Measurements from ENCODE around the gene APLF. TPM values are rescaled to one million over a fixed set of nuclear protein-coding genes. Genes with fewer than 3 reads are reported as not detected.

Gene APLF
- total and polyA plus RNA-seq, 4 donors: 0.18 to 3.8 (median 1.0) TPM

- TF ChIP-seq REST (IDR thresholded peaks at IDR 0.05) (no peak), HNF4G (IDR thresholded peaks at IDR 0.05) (no peak)
Observed at GRCh38 chr2:68537011-68537410, 69.6 kb downstream of the APLF start (continued).

- H3K4me3 ChIP-seq (ENCODE audit: low read depth in 1 of 3, low read length in 3 of 3): no peak overlapping the region
- H3K9ac ChIP-seq (ENCODE audit: low read depth in 1 of 2, low read length in 2 of 2): no peak overlapping the region
- TF ChIP-seq HNF4A (conservative IDR thresholded peaks at IDR 0.05): no peak
- no peak for TF ChIP-seq ZBTB33 (IDR thresholded peaks at IDR 0.05)
- no peak for TF ChIP-seq FOXA2 (IDR thresholded peaks at IDR 0.05)
- no peak for TF ChIP-seq HNF4G (IDR thresholded peaks at IDR 0.05)
- TF ChIP-seq NR2F2 (IDR thresholded peaks at IDR 0.05): no peak
- no peak for TF ChIP-seq ATF3 (IDR thresholded peaks at IDR 0.05)
- no peak for TF ChIP-seq TAF1 (conservative IDR thresholded peaks at IDR 0.05)
- TF ChIP-seq SP1 (IDR thresholded peaks at IDR 0.05): no peak
- TF ChIP-seq MAX (IDR thresholded peaks at IDR 0.05): no peak
- no peak for TF ChIP-seq FOXA1 (IDR thresholded peaks at IDR 0.05)
- TF ChIP-seq RAD21 (IDR thresholded peaks at IDR 0.05): no peak
- TF ChIP-seq RXRA (IDR thresholded peaks at IDR 0.05): no peak
- no peak for TF ChIP-seq CTCF (IDR thresholded peaks at IDR 0.05; ENCODE audit: low read depth, low read length, missing input control)
- H3K27me3 ChIP-seq (ENCODE audit: control insufficient read depth in 4 of 4, insufficient read depth in 4 of 4, low read length in 3 of 4): no peaks in the 10 kb centered on the region
- H3K9me3 ChIP-seq (ENCODE audit: control insufficient read depth in 4 of 4, low read length in 3 of 4): no peaks in the 10 kb centered on the region
- H3K36me3 ChIP-seq (ENCODE audit: control insufficient read depth in 4 of 4, insufficient read depth in 3 of 4, low read depth in 1 of 4, low read length in 3 of 4): peaks cover 0 to 4% (median 0%) of the 10 kb centered on the region in 4 donors
- DNase-seq (ENCODE audit: low spot score): no peak
- 91% methylated on average over 2 of the region's 2 CpGs for WGBS
- no peak overlapping the region for H3K27ac ChIP-seq (ENCODE audit: low read depth in 1 of 2, low read length in 2 of 2)
- no peaks in the 10 kb centered on the region for H3K4me1 ChIP-seq (ENCODE audit: control insufficient read depth in 4 of 4, insufficient read depth in 4 of 4, low read length in 3 of 4)
Observed at GRCh38 chr2:68537809-68538208, 70.4 kb downstream of the APLF start.

- DNase-seq (ENCODE audit: low spot score): no peak
- Histone ChIP-seq H3K36me3 (ENCODE audit: control insufficient read depth in 4 of 4, insufficient read depth in 3 of 4, low read depth in 1 of 4, low read length in 3 of 4) (peaks cover 0 to 3% (median 0%) of the 10 kb centered on the region in 4 donors), H3K9ac (ENCODE audit: low read depth in 1 of 2, low read length in 2 of 2) (no peak overlapping the region), H3K27me3 (ENCODE audit: control insufficient read depth in 4 of 4, insufficient read depth in 4 of 4, low read length in 3 of 4) (no peaks in the 10 kb centered on the region), H3K4me1 (ENCODE audit: control insufficient read depth in 4 of 4, insufficient read depth in 4 of 4, low read length in 3 of 4) (no peaks in the 10 kb centered on the region), H3K4me3 (ENCODE audit: low read depth in 1 of 3, low read length in 3 of 3) (no peak overlapping the region), H3K27ac (ENCODE audit: low read depth in 1 of 2, low read length in 2 of 2) (no peak overlapping the region), H3K9me3 (ENCODE audit: control insufficient read depth in 4 of 4, low read length in 3 of 4) (no peaks in the 10 kb centered on the region)
- 95% methylated on average over 2 of the region's 2 CpGs for WGBS
- TF ChIP-seq EGR1 (IDR thresholded peaks at IDR 0.05; ENCODE audit: low read depth in 2 of 2) (no peak), REST (IDR thresholded peaks at IDR 0.05) (no peak), RAD21 (IDR thresholded peaks at IDR 0.05) (no peak), YY1 (IDR thresholded peaks at IDR 0.05) (no peak), NR2F2 (IDR thresholded peaks at IDR 0.05) (no peak), MAX (IDR thresholded peaks at IDR 0.05) (no peak), FOXA2 (IDR thresholded peaks at IDR 0.05) (no peak), CTCF (IDR thresholded peaks at IDR 0.05; ENCODE audit: low read depth, low read length, missing input control) (no peak), HNF4G (IDR thresholded peaks at IDR 0.05) (no peak)
Observed at GRCh38 chr2:68544811-68545210, 77.4 kb downstream of the APLF start.

All from liver (tissue), 9 donors.